PC-3 (cell line): Measurements from ENCODE around the gene COX7B. TPM values are rescaled to one million over a fixed set of nuclear protein-coding genes. Genes with fewer than 3 reads are reported as not detected.
"Not testable (repeated sequence)": the region's sequence is repeated elsewhere in the genome, so short reads cannot be mapped to it uniquely, and the experiment has no call there.

Experiments
- ATAC-seq: fragments of 200-7000 bp; cut with Tn5 transposase; 2 replicates; pipeline ENCODE4 v1.9.1; 2020; ENCODE audit warnings: mild to moderate bottlenecking, moderate library complexity
- BruUV-seq: library from RNA; stranded (reverse); fragments of 400-500 nt; replicated peaks from 2 replicates; lab custom pipeline; 2021; lab: Mats Ljungman, UMichigan
- CTCF ChIA-PET: fragments of 300-600 bp; sonication (Branson Sonifier 250); formaldehyde crosslinking; loops from one replicate; lab custom pipeline; 2022; ENCODE audit warnings: antibody characterized with exemption; lab: Charles Lee
- POLR2A ChIA-PET: fragments of 300-600 bp; sonication (Branson Sonifier 250); formaldehyde crosslinking; loops from one replicate; lab custom pipeline; 2022; ENCODE audit warnings: antibody characterized with exemption; ENCODE audit not compliant: unreplicated experiment; lab: Charles Lee
- DNase-seq: peaks from one replicate; pipeline ENCODE4 v3.0.0-alpha.2; 2015
- H2AFZ ChIP-seq: fragments of 300-600 bp; sonication (generic); 2 replicates; pipeline ENCODE4 v1.6.0; 2016; ENCODE audit warnings: antibody characterized with exemption, low read length
- H3F3A ChIP-seq: fragments of 300-600 bp; sonication (generic); one replicate; pipeline ENCODE4 v1.6.0; 2017; ENCODE audit warnings: antibody characterized with exemption, low read length, control low read depth, mild to moderate bottlenecking; ENCODE audit not compliant: unreplicated experiment
- H3K27ac ChIP-seq: fragments of 300-600 bp; sonication (generic); 2 replicates; pipeline ENCODE4 v1.5.1; 2016; ENCODE audit warnings: mild to moderate bottlenecking, low read length
- H3K27me3 ChIP-seq: fragments of 300-600 bp; sonication (generic); 2 replicates; pipeline ENCODE4 v1.6.1; 2016; ENCODE audit warnings: low read length, mixed read lengths
- H3K36me3 ChIP-seq: fragments of 300-600 bp; sonication (generic); 2 replicates; pipeline ENCODE4 v1.6.1; 2016; ENCODE audit warnings: low read depth, mixed run types, low read length, mixed read lengths
- H3K4me1 ChIP-seq: fragments of 300-600 bp; sonication (generic); 2 replicates; pipeline ENCODE4 v1.5.1; 2016; ENCODE audit warnings: low read length; ENCODE audit not compliant: insufficient read depth
- H3K4me2 ChIP-seq: fragments of 300-600 bp; sonication (generic); 2 replicates; pipeline ENCODE4 v1.6.0; 2016; ENCODE audit warnings: low read length
- H3K4me3 ChIP-seq: fragments of 300-600 bp; sonication (generic); 2 replicates; pipeline ENCODE4 v1.5.1; 2016; ENCODE audit warnings: mild to moderate bottlenecking, low read length, mixed read lengths
- H3K79me2 ChIP-seq: fragments of 300-600 bp; sonication (generic); 2 replicates; pipeline ENCODE4 v1.6.1; 2017; ENCODE audit warnings: low read length, mixed read lengths
- H3K9ac ChIP-seq: fragments of 300-600 bp; sonication (generic); 2 replicates; pipeline ENCODE4 v1.6.0; 2016; ENCODE audit warnings: mild to moderate bottlenecking, low read length
- H3K9me2 ChIP-seq: fragments of 300-600 bp; sonication (generic); replicated peaks from 2 replicates; pipeline ENCODE4 v1.6.1; 2016; ENCODE audit warnings: mixed run types, low read length, mixed read lengths
- H3K9me3 ChIP-seq: fragments of 300-600 bp; sonication (generic); 2 replicates; pipeline ENCODE4 v1.6.1; 2016; ENCODE audit warnings: low read length, mixed read lengths
- H4K20me1 ChIP-seq: fragments of 300-600 bp; sonication (generic); 2 replicates; pipeline ENCODE4 v1.6.1; 2016; ENCODE audit warnings: low read length, mixed read lengths
- CTCF ChIP-seq: fragments of 300-600 bp; sonication (generic); conservative IDR thresholded peaks from 2 replicates; pipeline ENCODE4 v1.5.1; 2017; ENCODE audit warnings: antibody characterized with exemption, low read depth, mild to moderate bottlenecking, low read length
- EZH2 ChIP-seq: fragments of 300-600 bp; sonication (generic); IDR thresholded peaks from one replicate; pipeline ENCODE4 v1.6.1; 2017; ENCODE audit warnings: antibody characterized with exemption, mild to moderate bottlenecking, low read length; ENCODE audit not compliant: unreplicated experiment
- EZH2phosphoT487 ChIP-seq: fragments of 300-600 bp; sonication (generic); IDR thresholded peaks from 2 replicates; pipeline ENCODE4 v1.6.1; 2018; ENCODE audit warnings: mild to moderate bottlenecking, antibody characterized with exemption, low read length, borderline replicate concordance
- intact Hi-C: fragments of 100-400 bp; cut with micrococcal nuclease; formaldehyde crosslinking; loops from 2 replicates; pipeline ENCODE4 v1.9.0; 2023
- total RNA-seq: library from RNA; depleted of rRNA; stranded (reverse); fragments of >200 nt; gene quantifications from 2 replicates; pipeline ENCODE4 v1.2.3, GENCODE V29; 2014

Gene COX7B
- total RNA-seq, 1 experiment from 2014 or later = 852 TPM

DNA sequence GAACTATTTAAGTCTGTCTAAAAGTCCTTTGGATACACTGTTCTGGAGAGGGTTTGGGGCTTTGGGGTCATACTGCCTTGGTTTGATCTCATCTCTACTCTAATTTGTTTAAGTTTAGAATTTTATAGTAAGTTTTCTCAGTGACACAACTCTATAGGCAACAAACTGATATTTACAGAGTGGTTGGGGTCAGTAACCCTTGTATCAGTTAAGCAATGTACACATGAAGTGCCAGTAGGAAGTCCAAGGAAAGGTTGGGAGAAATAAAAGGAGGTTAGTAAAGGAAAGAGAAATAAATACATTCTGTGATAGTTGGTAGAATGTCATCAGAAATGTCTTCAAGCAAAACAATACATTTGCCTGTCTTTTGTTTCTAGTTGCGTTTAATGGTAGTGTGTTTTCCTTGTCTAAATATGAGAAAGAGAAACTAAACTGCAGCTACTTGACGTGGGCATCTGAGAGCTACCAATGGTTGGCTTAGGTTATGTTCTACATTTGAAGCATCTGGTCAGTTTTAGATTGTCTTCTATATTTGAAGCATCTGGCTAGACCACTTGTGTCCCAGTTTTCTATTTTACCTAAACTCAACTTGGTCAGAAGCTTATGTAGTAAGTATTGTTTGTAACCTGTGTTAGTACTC, 18.1 kb downstream of the COX7B start:
- ATAC-seq = no peak
- Histone ChIP-seq H2AFZ (no peak overlapping the region), H3K4me2 (no peak overlapping the region), H3K4me3 (no peak overlapping the region), H3K79me2 (peaks cover 1% of the 10 kb centered on the region; the same call in 1 of the 2 replicates), H3K9ac (no peak overlapping the region), H3K9me3 (no peaks in the 10 kb centered on the region), H3F3A (no peaks in the 10 kb centered on the region), H4K20me1 (no peaks in the 10 kb centered on the region), H3K27ac (no peak overlapping the region), H3K9me2 (no peaks in the 10 kb centered on the region), H3K4me1 (peaks cover 6% of the 10 kb centered on the region), H3K27me3 (no peaks in the 10 kb centered on the region), H3K36me3 (no peaks in the 10 kb centered on the region)
- no TSS peak for BruUV-seq
- ChIA-PET POLR2A (no interaction called here), CTCF (no interaction called here)
- intact Hi-C loops = no loop called here
- no peak for TF ChIP-seq EZH2
- TF ChIP-seq CTCF = no peak
- no peak for TF ChIP-seq EZH2phosphoT487
- DNase-seq = no peak

GRCh38 chrX:77918568-77918967, 19.3 kb downstream of the COX7B start:
- Histone ChIP-seq H3F3A (no peaks in the 10 kb centered on the region), H4K20me1 (no peaks in the 10 kb centered on the region), H3K27ac (no peak overlapping the region), H3K9me3 (no peaks in the 10 kb centered on the region), H3K4me3 (no peak overlapping the region), H3K27me3 (no peaks in the 10 kb centered on the region), H3K4me2 (no peak overlapping the region), H3K4me1 (peaks cover 5% of the 10 kb centered on the region; the same call in 1 of the 2 replicates), H3K36me3 (no peaks in the 10 kb centered on the region), H2AFZ (no peak overlapping the region), H3K9ac (no peak overlapping the region), H3K9me2 (no peaks in the 10 kb centered on the region), H3K79me2 (no peaks in the 10 kb centered on the region)
- ChIA-PET POLR2A (interaction anchor here (0.6 kb wide), 1 partner anchor 19 kb away, joined by 3 read pairs; the partner anchor contains the start of gene COX7B), CTCF (no interaction called here)
- peak; percentile 26 for DNase-seq
- TF ChIP-seq EZH2phosphoT487 (no peak), EZH2 (no peak), CTCF (no peak)
- no TSS peak for BruUV-seq
- intact Hi-C loops = no loop called here
- no peak; the same call in 1 of the 2 replicates for ATAC-seq

- intact Hi-C loops, H3K9me3 ChIP-seq, H3K79me2 ChIP-seq, H3K9me2 ChIP-seq, H3K27me3 ChIP-seq, BruUV-seq, H3F3A ChIP-seq, H3K36me3 ChIP-seq, H2AFZ ChIP-seq, H3K4me2 ChIP-seq, ATAC-seq, POLR2A ChIA-PET, H3K4me1 ChIP-seq, H3K4me3 ChIP-seq, CTCF ChIA-PET, H4K20me1 ChIP-seq, DNase-seq, H3K27ac ChIP-seq, H3K9ac ChIP-seq: not testable (repeated sequence)
Observed at GRCh38 chrX:77919370-77919769, 20.1 kb downstream of the COX7B start.
